Measurements from ENCODE around the gene NFIB. TPM values are rescaled to one million over a fixed set of nuclear protein-coding genes. Genes with fewer than 3 reads are reported as not detected.

Gene NFIB
- total and polyA plus RNA-seq, 8 donors = 8.9 to 65.0 (median 45.7) TPM

GRCh38 chr9:14211564-14211963, 102.4 kb downstream of the NFIB start:
- FAIRE-seq (no peak), ATAC-seq (peak; percentile 29 to 38 (median 31)), DNase-seq (no peak)
- Histone ChIP-seq H3K27ac (peak overlapping the region in 3 of 4 donors; percentile 6 to 78 (median 77)), H3K4me3 (no peak overlapping the region), H3K9me3 (no peaks in the 10 kb centered on the region), H3K36me3 (no peaks in the 10 kb centered on the region), H3K4me1 (peaks cover 57 to 79% (median 77%) of the 10 kb centered on the region in 3 donors), H3K27me3 (no peaks in the 10 kb centered on the region)
- WGBS, 2 donors = 43 to 46% methylated on average over 6 of the region's 6 CpGs
- intact Hi-C loops (cut with DNase I) = no loop called here
- TF ChIP-seq, protein P1, sequence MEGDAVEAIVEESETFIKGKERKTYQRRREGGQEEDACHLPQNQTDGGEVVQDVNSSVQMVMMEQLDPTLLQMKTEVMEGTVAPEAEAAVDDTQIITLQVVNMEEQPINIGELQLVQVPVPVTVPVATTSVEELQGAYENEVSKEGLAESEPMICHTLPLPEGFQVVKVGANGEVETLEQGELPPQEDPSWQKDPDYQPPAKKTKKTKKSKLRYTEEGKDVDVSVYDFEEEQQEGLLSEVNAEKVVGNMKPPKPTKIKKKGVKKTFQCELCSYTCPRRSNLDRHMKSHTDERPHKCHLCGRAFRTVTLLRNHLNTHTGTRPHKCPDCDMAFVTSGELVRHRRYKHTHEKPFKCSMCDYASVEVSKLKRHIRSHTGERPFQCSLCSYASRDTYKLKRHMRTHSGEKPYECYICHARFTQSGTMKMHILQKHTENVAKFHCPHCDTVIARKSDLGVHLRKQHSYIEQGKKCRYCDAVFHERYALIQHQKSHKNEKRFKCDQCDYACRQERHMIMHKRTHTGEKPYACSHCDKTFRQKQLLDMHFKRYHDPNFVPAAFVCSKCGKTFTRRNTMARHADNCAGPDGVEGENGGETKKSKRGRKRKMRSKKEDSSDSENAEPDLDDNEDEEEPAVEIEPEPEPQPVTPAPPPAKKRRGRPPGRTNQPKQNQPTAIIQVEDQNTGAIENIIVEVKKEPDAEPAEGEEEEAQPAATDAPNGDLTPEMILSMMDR (IDR thresholded peaks at IDR 0.05) = no peak

DNA sequence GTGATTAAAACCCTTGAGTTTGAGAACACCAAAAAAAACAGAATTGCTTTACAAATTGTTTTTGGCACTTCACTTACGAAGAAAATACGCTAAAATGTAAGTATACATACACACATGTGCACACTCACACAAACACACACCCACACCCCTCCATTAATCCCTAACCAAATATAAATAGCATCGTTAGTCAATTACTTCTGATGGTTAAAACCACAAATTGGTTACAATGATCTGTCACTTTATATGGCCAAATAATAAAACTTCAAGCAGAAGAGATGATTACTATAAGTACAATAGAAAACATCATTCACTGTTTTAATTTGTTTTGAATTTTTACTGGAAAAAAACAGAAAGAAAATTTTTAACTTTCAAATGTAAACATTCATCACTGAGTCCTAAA, 103.5 kb downstream of the NFIB start:
- Histone ChIP-seq H3K4me1 (peaks cover 59 to 83% (median 80%) of the 10 kb centered on the region in 3 donors), H3K27me3 (no peaks in the 10 kb centered on the region), H3K9me3 (no peaks in the 10 kb centered on the region), H3K4me3 (no peak overlapping the region), H3K36me3 (no peaks in the 10 kb centered on the region), H3K27ac (peak overlapping the region in 2 of 4 donors; percentile 77 to 78)
- FAIRE-seq (no peak), ATAC-seq (no peak), DNase-seq (no peak)
- intact Hi-C loops (cut with DNase I) = no loop called here
- TF ChIP-seq, protein P1 (IDR thresholded peaks at IDR 0.05) = no peak
- 41% methylated on average over 3 of the region's 3 CpGs for WGBS, 2 donors

- H3K27me3 ChIP-seq = no peaks in the 10 kb centered on the region
- intact Hi-C loops (cut with DNase I) = no loop called here
- no peak for ATAC-seq
- H3K36me3 ChIP-seq = no peaks in the 10 kb centered on the region
- no peaks in the 10 kb centered on the region for H3K9me3 ChIP-seq
- no peak for FAIRE-seq
- no peak overlapping the region for H3K4me3 ChIP-seq
- WGBS, 2 donors = 64 to 77% methylated on average over 8 of the region's 8 CpGs
- TF ChIP-seq, protein P1 (IDR thresholded peaks at IDR 0.05) = no peak
- peaks cover 61 to 82% (median 78%) of the 10 kb centered on the region in 3 donors for H3K4me1 ChIP-seq
- DNase-seq = no peak
- H3K27ac ChIP-seq = peak overlapping the region in 1 of 4 donors; percentile 77
Observed at GRCh38 chr9:14209399-14210345, 104.3 kb downstream of the NFIB start.

GRCh38 chr9:14207352-14207995, 106.5 kb downstream of the NFIB start:
- DNase-seq (no peak), ATAC-seq (peak in 3 of 4 donors; percentile 8 to 26 (median 22)), FAIRE-seq (no peak)
- TF ChIP-seq, protein P1 (IDR thresholded peaks at IDR 0.05) = no peak
- no peaks in the 10 kb centered on the region for H3K27me3 ChIP-seq
- H3K27ac ChIP-seq = peak overlapping the region in 2 of 4 donors; percentile 42 to 51
- WGBS, 2 donors = 17 to 21% methylated on average over 6 of the region's 6 CpGs
- H3K4me1 ChIP-seq = peaks cover 63 to 79% (median 76%) of the 10 kb centered on the region in 3 donors
- H3K4me3 ChIP-seq = no peak overlapping the region
- intact Hi-C loops (cut with DNase I) = no loop called here
- no peaks in the 10 kb centered on the region for H3K36me3 ChIP-seq
- H3K9me3 ChIP-seq = no peaks in the 10 kb centered on the region

Measured in pancreas (tissue), 10 donors.